BLaER1 treated with 17β-estradiol and CSF1 and Interleukin-3, amounts not matched to agents 10 nM and 100 nM (cell line): ENCODE measurements around the gene SERINC5.

Source experiments
- H3K27ac ChIP-seq, 11 experiments: shearing (Covaris generic); formaldehyde crosslinking; 2 replicates each; pipeline ENCODE4 v1.8.1; 2022
- H3K27me3 ChIP-seq, 11 experiments: shearing (Covaris generic); formaldehyde crosslinking; 2 replicates each; pipeline ENCODE4 v1.8.1; 2022
- H3K36me3 ChIP-seq, 11 experiments: shearing (Covaris generic); formaldehyde crosslinking; 2 replicates each; pipeline ENCODE4 v1.8.1; 2022
- H3K4me1 ChIP-seq, 10 experiments: shearing (Covaris generic); formaldehyde crosslinking; 2 replicates each; pipeline ENCODE4 v1.8.1; 2022
- H3K4me2 ChIP-seq, 11 experiments: shearing (Covaris generic); formaldehyde crosslinking; 2 replicates each; pipeline ENCODE4 v1.8.1; 2022
- H3K4me3 ChIP-seq, 10 experiments: shearing (Covaris generic); formaldehyde crosslinking; 2 replicates each; pipeline ENCODE4 v1.8.1; 2022
- H3K9ac ChIP-seq, 11 experiments: shearing (Covaris generic); formaldehyde crosslinking; 2 replicates each; pipeline ENCODE4 v1.8.1; 2022
- H3K9me3 ChIP-seq, 11 experiments: shearing (Covaris generic); formaldehyde crosslinking; replicated peaks in 1 of 11; 2 replicates each; pipeline ENCODE4 v1.8.1; 2022
- H4K20me1 ChIP-seq, 11 experiments: shearing (Covaris generic); formaldehyde crosslinking; 2 replicates each; pipeline ENCODE4 v1.8.1; 2022
- Cebpa-rat ChIP-seq, 11 experiments: shearing (Covaris generic); IDR thresholded peaks; 2 replicates each; pipeline ENCODE4 v1.8.1; 2022

Gene SERINC5

DNA sequence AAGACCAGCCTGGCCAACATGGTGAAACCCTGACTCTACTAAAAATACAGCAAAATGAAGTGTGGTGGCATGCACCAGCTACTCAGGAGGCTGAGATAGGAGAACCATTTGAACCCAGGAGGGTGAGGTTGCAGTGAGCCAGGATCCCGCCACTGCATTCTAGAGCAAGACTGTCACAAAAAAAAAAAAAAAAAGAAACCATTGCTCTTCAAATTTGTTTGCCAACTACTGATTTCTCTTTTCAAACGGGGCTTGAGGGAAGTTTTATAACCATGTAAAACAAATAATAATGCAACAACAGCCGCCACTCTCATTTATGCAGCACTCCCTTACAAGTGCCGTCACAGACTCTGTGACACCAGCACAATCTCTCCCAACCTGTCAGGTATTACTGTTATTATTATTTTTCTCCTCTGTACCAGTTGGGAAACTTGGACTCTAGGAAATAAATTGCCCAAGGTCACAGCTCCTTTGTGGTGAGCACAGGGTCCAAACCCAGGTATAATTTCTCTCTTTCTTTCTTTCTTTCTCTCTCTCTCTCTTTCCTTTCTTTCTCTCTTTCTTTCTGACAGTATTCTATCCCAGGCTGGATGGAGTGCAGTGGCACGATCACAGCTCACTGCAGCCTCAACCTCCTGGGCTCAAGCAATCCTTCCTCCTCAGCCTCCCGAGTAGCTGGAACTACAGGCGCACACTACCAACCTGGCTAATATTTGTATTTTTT, 25.4 kb downstream of the SERINC5 start:
- peak overlapping the region; percentile 2 to 64 (median 33); a peak in 16 of 22 replicates for H3K4me2 ChIP-seq
- no peak for TF ChIP-seq Cebpa-rat (IDR thresholded peaks at IDR 0.05)
- H3K9ac ChIP-seq: no peak overlapping the region
- no peak overlapping the region for H3K4me3 ChIP-seq
- peaks cover 10 to 64% (median 31%) of the 10 kb centered on the region in 11 experiments; a peak in 20 of 22 replicates for H3K36me3 ChIP-seq
- H3K4me1 ChIP-seq: peaks cover 32 to 74% (median 59%) of the 10 kb centered on the region in 10 experiments
- H3K27ac ChIP-seq: peak overlapping the region in 3 of 11 experiments; percentile 4 to 36 (median 6); a peak in 2 of 22 replicates
- H3K27me3 ChIP-seq: no peaks in the 10 kb centered on the region
- H3K9me3 ChIP-seq: peaks cover 0 to 6% (median 0%) of the 10 kb centered on the region in 11 experiments; a peak in 2 of 22 replicates
- peaks cover 41 to 96% (median 73%) of the 10 kb centered on the region in 11 experiments; a peak in 21 of 22 replicates for H4K20me1 ChIP-seq

DNA sequence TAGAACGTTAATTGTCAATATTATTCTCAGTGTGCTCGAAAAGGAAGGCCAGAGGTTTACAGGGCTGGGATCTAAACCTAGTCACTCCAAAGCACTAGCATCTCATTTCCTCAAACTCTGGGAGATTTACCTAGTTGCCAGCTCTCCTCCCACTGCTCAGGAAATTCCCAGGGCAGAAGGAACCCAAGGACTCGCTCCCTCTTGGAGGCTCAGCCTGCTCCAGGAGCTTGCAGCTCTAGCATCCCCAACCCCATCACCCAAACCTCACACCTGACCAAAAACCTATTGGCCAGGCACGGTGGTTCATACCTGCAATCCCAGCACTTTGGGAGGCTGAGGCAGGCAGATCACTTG, 26.0 kb downstream of the SERINC5 start:
- peak overlapping the region; percentile 1 to 64 (median 33); a peak in 19 of 22 replicates for H3K4me2 ChIP-seq
- H3K4me3 ChIP-seq: no peak overlapping the region
- no peaks in the 10 kb centered on the region for H3K27me3 ChIP-seq
- 0 out of 22 replicates have a peak, but pooled peaks cover 0 to under 1% (median 0%) of the 10 kb centered on the region in 11 experiments for H3K9me3 ChIP-seq
- H3K36me3 ChIP-seq: peaks cover 14 to 64% (median 33%) of the 10 kb centered on the region in 11 experiments; a peak in 20 of 22 replicates
- H4K20me1 ChIP-seq: peaks cover 45 to 96% (median 78%) of the 10 kb centered on the region in 11 experiments; a peak in 20 of 22 replicates
- 0 out of 22 replicates have a peak overlapping the region, but pooled peaks of 2 of the 11 experiments have one; percentile 2 to 15 for H3K9ac ChIP-seq
- peak overlapping the region in 2 of 11 experiments; percentile 4 to 24; a peak in 3 of 22 replicates for H3K27ac ChIP-seq
- H3K4me1 ChIP-seq: peaks cover 31 to 73% (median 58%) of the 10 kb centered on the region in 10 experiments
- no peak for TF ChIP-seq Cebpa-rat (IDR thresholded peaks at IDR 0.05)

DNA sequence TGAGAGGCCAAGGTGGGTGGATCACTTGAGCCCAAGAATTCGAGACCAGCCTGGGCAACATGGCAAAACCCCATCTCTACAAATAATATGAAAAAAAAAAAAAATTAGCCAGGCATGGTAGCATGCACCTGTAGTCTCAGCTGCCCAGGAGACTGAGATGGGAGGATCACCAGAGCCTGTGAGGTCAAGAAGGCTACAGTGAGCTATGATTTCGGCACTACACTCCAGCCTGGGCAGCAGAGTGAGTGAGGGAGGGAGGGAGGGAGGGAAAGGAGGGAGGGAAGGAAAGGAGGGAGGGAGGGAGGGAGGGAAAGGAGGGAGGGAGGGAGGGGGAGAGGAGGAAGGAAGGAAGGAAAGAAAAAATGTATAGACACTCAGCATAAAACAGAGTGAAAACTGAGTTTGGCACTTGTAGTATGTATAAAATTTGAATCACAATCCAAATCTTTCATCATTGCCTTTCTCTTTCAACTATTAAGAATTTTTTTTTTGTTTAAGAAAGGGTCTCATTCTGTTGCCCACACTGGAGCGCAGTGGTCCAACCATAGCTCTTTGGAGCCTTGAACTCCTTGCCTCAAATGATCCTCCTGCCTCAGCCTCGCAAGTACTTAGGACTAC, 27.8 kb downstream of the SERINC5 start:
- no peaks in the 10 kb centered on the region for H3K27me3 ChIP-seq
- peak overlapping the region in 1 of 11 experiments; percentile 18; a peak in 1 of 22 replicates for H3K9ac ChIP-seq
- no peaks in the 10 kb centered on the region for H3K9me3 ChIP-seq
- H4K20me1 ChIP-seq: peaks cover 50 to 96% (median 88%) of the 10 kb centered on the region in 11 experiments; a peak in 21 of 22 replicates
- peaks cover 20 to 59% (median 45%) of the 10 kb centered on the region in 10 experiments for H3K4me1 ChIP-seq
- no peak overlapping the region; a peak in 1 of 22 replicates for H3K27ac ChIP-seq
- peaks cover 14 to 79% (median 48%) of the 10 kb centered on the region in 11 experiments; a peak in 21 of 22 replicates for H3K36me3 ChIP-seq
- TF ChIP-seq Cebpa-rat (IDR thresholded peaks at IDR 0.05): no peak
- H3K4me2 ChIP-seq: peak overlapping the region in 9 of 11 experiments; percentile 9 to 62 (median 36); a peak in 13 of 22 replicates
- H3K4me3 ChIP-seq: no peak overlapping the region

DNA sequence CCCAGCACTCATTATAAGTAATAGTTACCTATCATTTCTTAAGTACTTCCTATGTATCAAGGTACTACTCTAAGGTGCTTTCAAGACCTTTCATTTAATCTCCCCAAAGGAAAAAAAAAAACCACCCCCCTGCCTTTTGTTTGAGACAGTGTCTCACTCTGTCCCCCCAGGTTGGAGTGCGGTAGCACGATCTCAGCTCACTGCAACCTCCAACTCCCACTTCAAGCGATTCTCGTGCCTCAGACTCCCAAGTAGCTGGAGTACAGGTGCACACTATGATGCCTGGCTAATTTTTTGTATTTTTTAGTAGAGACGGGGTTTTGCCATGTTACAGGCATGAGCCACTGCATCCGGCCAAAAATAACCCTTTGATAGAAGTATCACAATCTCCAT, 29.9 kb downstream of the SERINC5 start:
- H3K4me1 ChIP-seq: peaks cover 27 to 61% (median 48%) of the 10 kb centered on the region in 10 experiments
- peaks cover 54 to 96% (median 90%) of the 10 kb centered on the region in 11 experiments for H4K20me1 ChIP-seq
- peaks cover 17 to 78% (median 57%) of the 10 kb centered on the region in 11 experiments for H3K36me3 ChIP-seq
- no peak for TF ChIP-seq Cebpa-rat (IDR thresholded peaks at IDR 0.05)
- H3K4me2 ChIP-seq: no peak overlapping the region
- H3K27ac ChIP-seq: no peak overlapping the region
- H3K27me3 ChIP-seq: no peaks in the 10 kb centered on the region
- H3K4me3 ChIP-seq: no peak overlapping the region
- no peak overlapping the region for H3K9ac ChIP-seq
- no peaks in the 10 kb centered on the region for H3K9me3 ChIP-seq

DNA sequence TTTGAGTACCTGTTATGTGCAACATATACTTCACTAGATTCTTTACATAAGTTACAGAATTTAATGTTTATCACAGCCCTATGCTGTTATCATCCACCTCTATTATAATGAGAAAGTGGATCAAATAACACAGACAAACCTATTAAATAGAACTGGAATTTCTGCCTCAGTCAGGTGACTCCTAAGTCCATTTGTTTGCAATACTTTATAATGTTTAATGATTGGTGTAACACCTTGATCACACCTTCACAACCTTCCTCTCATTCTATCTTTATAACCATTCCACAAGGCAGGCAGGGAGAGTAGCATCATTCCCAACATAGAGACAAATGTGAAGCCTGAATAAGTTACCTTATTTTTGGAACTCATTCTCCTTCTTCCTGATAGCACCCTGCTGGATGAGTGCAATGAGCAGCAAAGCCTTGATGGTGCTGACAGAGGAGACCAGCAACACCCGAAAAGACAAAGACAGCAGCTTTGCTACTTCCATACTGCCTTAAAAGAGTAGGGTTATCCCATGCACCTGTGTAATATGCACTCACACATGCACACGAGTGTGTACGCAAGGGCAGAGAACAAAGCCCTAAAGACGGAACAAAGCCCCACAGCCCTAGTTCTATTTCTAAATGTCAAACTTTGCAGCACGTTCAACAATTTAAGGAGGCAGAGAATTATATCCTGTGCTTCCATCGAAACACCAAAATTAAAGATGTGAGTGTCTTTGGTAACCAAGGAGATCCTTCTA, 30.5 kb downstream of the SERINC5 start:
- no peaks in the 10 kb centered on the region for H3K27me3 ChIP-seq
- peaks cover 54 to 96% (median 90%) of the 10 kb centered on the region in 11 experiments for H4K20me1 ChIP-seq
- no peak overlapping the region for H3K4me3 ChIP-seq
- no peaks in the 10 kb centered on the region for H3K9me3 ChIP-seq
- H3K4me1 ChIP-seq: peaks cover 27 to 61% (median 48%) of the 10 kb centered on the region in 10 experiments
- H3K9ac ChIP-seq: no peak overlapping the region
- TF ChIP-seq Cebpa-rat (IDR thresholded peaks at IDR 0.05): no peak
- H3K4me2 ChIP-seq: no peak overlapping the region
- peaks cover 18 to 78% (median 57%) of the 10 kb centered on the region in 11 experiments for H3K36me3 ChIP-seq
- H3K27ac ChIP-seq: no peak overlapping the region

DNA sequence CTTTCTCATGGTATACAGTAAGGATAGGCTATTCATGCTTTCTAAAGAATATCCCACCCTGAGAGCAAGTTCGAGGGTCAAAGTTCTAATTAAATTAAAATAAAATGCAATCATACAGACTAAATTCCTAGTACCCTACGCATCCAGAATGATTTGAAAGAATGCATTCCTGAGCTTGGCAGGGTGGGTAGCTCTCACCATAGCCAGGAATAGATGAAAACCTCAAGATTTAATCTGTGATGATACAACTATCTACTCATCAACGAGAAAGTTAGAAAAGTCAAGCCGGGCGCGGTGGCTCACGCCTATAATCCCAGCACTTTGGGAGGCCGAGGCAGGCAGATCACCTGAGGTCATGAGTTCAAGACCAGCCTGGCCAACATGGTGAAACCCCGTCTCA, 32.3 kb downstream of the SERINC5 start:
- peaks cover 27 to 82% (median 72%) of the 10 kb centered on the region in 11 experiments for H3K36me3 ChIP-seq
- no peak for TF ChIP-seq Cebpa-rat (IDR thresholded peaks at IDR 0.05)
- no peak overlapping the region for H3K4me3 ChIP-seq
- no peak overlapping the region for H3K27ac ChIP-seq
- H3K4me1 ChIP-seq: peaks cover 35 to 61% (median 47%) of the 10 kb centered on the region in 10 experiments
- H3K9ac ChIP-seq: no peak overlapping the region
- no peaks in the 10 kb centered on the region for H3K9me3 ChIP-seq
- no peaks in the 10 kb centered on the region for H3K27me3 ChIP-seq
- H4K20me1 ChIP-seq: peaks cover 62 to 97% (median 93%) of the 10 kb centered on the region in 11 experiments
- no peak overlapping the region for H3K4me2 ChIP-seq

DNA sequence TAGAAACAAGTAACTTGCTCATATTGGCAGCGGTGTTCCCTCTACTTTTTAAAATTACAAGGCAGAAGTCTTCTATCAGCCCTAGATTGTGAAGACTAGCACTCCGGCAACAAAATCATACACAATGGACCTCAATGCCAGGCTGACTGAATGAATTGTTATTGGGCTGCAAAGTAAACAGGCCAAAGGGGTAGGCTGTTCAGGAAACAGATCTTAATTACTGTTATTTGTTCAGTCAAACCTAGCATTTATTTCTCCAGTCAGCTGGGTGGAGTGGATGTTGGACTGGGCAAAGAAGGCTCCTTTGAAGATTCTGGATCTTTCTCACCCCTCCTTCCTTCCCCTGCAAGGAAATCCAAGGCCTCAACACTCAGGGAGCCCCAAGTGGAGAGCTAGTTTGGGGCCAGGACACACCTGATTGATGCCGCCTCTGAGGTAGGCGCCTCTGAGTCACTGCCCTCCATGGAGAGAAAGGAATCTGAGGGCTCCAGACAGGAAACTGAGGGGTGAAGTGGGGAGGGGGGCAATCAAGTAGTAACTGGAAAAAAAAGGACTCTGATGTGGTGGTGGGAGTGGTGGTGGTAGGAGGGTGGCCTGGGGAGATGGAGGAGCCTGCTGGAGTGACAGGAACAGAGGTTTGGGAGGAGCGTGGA, 35.5 kb downstream of the SERINC5 start:
- H3K36me3 ChIP-seq: peaks cover 16 to 97% (median 81%) of the 10 kb centered on the region in 11 experiments
- peak overlapping the region in 9 of 11 experiments; percentile 14 to 56 (median 38); a peak in 16 of 22 replicates for H3K4me2 ChIP-seq
- peaks cover 78 to 100% (median 96%) of the 10 kb centered on the region in 11 experiments for H4K20me1 ChIP-seq
- peak overlapping the region in 7 of 11 experiments; percentile 10 to 50 (median 26); a peak in 10 of 22 replicates for H3K27ac ChIP-seq
- H3K4me3 ChIP-seq: no peak overlapping the region
- peaks cover 0 to 3% (median 0%) of the 10 kb centered on the region in 11 experiments; a peak in 2 of 22 replicates for H3K9me3 ChIP-seq
- no peaks in the 10 kb centered on the region for H3K27me3 ChIP-seq
- H3K9ac ChIP-seq: no peak overlapping the region; a peak in 2 of 22 replicates
- peaks cover 52 to 69% (median 58%) of the 10 kb centered on the region in 10 experiments for H3K4me1 ChIP-seq
- no peak for TF ChIP-seq Cebpa-rat (IDR thresholded peaks at IDR 0.05)

DNA sequence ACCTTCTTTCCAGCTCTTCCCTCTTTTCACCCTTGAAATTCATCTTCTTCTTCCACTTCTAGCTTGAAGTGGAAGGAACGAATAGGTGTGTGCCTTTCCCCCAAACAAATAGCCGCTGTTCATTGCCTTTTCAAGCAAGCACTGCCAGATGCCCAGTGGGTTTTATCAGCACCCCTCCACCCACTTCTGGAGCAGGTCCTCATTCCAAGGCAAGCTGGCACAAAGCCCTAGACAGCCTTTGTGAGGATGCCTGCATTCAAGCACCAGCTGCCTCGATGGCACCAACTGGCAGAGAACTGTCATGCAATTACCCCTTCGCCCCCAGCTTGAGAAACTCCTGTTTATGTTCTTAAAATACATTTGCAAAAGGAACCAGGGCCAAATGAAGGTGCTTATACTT, 36.5 kb downstream of the SERINC5 start:
- Histone ChIP-seq H3K4me2 (peak overlapping the region; percentile 4 to 48 (median 34); a peak in 17 of 22 replicates), H4K20me1 (peaks cover 78 to 100% (median 96%) of the 10 kb centered on the region in 11 experiments), H3K4me3 (no peak overlapping the region), H3K9ac (no peak overlapping the region), H3K27ac (peak overlapping the region in 4 of 11 experiments; percentile 1 to 43 (median 11); a peak in 4 of 22 replicates), H3K9me3 (peaks cover 0 to 8% (median 0%) of the 10 kb centered on the region in 11 experiments; a peak in 3 of 22 replicates), H3K36me3 (peaks cover 16 to 97% (median 80%) of the 10 kb centered on the region in 11 experiments), H3K4me1 (peaks cover 54 to 77% (median 59%) of the 10 kb centered on the region in 10 experiments), H3K27me3 (no peaks in the 10 kb centered on the region)
- no peak for TF ChIP-seq Cebpa-rat (IDR thresholded peaks at IDR 0.05)
